ENCODE data around the gene SPRED2.

DNA sequence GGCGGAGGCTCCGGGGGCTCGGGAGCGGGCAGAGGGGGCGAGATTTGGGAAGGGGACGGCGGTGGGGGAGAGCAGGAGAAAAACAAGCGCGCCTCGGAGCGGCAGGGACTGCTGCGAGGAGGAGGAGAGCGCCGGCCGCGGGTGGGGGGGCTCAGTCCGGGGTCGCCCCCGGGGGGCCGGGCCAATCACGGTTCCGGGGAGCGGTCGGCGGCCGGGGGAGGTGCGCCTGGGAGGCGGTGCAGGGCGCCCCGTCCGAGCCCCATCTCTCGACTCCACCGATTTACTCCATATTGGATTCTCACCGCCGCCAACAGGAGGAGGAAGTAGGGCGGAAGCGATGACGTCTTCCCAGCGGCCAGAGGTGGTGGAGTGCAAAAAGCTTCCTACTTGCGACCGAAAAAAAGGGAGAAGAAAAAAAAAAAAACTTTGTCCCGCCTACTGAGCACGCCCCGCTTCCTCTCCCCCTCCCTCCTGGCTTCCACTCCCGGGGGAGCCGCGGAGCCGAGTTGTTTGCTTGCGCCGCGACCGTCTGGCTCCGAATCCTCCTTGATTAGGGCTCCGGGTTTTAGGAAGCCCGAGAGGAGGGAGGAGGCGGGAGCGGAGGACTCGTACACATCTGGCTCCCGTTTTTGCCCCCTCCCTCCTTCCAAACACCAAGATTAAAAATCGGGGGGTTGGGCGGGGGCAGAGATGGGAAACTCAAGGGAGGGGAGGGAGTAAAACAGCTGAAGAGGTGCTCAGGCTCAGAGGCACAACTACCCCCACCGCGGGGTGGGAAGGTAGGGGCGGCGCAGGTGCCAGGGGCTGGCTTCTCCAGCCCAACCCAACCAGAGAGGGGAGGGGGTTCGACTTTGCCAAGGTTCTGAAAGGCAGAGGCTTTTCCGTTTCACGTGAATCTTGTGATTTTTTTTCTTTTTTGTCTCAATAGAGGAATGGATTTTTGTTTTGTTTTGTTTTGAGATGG lies at the start of gene SPRED2:
- TF ChIP-seq, protein P1, sequence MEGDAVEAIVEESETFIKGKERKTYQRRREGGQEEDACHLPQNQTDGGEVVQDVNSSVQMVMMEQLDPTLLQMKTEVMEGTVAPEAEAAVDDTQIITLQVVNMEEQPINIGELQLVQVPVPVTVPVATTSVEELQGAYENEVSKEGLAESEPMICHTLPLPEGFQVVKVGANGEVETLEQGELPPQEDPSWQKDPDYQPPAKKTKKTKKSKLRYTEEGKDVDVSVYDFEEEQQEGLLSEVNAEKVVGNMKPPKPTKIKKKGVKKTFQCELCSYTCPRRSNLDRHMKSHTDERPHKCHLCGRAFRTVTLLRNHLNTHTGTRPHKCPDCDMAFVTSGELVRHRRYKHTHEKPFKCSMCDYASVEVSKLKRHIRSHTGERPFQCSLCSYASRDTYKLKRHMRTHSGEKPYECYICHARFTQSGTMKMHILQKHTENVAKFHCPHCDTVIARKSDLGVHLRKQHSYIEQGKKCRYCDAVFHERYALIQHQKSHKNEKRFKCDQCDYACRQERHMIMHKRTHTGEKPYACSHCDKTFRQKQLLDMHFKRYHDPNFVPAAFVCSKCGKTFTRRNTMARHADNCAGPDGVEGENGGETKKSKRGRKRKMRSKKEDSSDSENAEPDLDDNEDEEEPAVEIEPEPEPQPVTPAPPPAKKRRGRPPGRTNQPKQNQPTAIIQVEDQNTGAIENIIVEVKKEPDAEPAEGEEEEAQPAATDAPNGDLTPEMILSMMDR (IDR thresholded peaks at IDR 0.05) = no peak
- TF ChIP-seq ZFX (IDR thresholded peaks at IDR 0.05; ENCODE audit: borderline replicate concordance) = no peak

Measured in 22Rv1 (cell line).